Tibial artery (tissue), 4 donors: ENCODE results near the gene ENAH.

Experiments used
- DNase-seq, 2 donors: peaks; one replicate each; pipeline ENCODE4 v3.0.0-alpha.2; 2019
- H3K27ac ChIP-seq, 2 donors: fragments of 200-600 bp; sonication (generic) in 1 of 2; 1 replicate in 1 of 2; 2 replicates in 1 of 2; pipeline ENCODE4 v1.5.1; 2018 to 2019; ENCODE audit warnings: mild to moderate bottlenecking in 1 of 2
- H3K27me3 ChIP-seq, 2 donors: fragments of 200-600 bp; sonication (generic) in 1 of 2; one replicate each; pipeline versions ENCODE4 v1.5.1 to v1.6.0; 2016 to 2019
- H3K36me3 ChIP-seq, 3 donors: fragments of 200-600 bp; sonication (generic) in 2 of 3; one replicate each; pipeline ENCODE4 v1.5.1; 2016 to 2019; ENCODE audit warnings: mild to moderate bottlenecking in 2 of 3
- H3K4me1 ChIP-seq, 4 donors: fragments of 200-600 bp; sonication (generic) in 2 of 4; 1 replicate in 3 of 4; 2 replicates in 1 of 4; pipeline ENCODE4 v1.5.1; 2016 to 2019
- H3K4me3 ChIP-seq, 2 donors: fragments of 200-600 bp; sonication (generic) in 1 of 2; 1 replicate in 1 of 2; 2 replicates in 1 of 2; pipeline ENCODE4 v1.5.1; 2018 to 2019; ENCODE audit warnings: mild to moderate bottlenecking in 2 of 2
- H3K9me3 ChIP-seq, 3 donors: fragments of 200-600 bp; sonication (generic) in 1 of 3; one replicate each; pipeline ENCODE4 v1.5.1; 2016 to 2019
- CTCF ChIP-seq, 2 experiments: fragments of 200-600 bp in 1 of 2; fragments of 450-650 bp in 1 of 2; IDR thresholded peaks; one replicate each; pipeline ENCODE4 v1.5.1; 2017 to 2019; ENCODE audit warnings: antibody characterized with exemption in 2 of 2, mild to moderate bottlenecking in 1 of 2, moderate library complexity in 1 of 2
- intact Hi-C: fragments of 100-400 bp; cut with DNase I; formaldehyde crosslinking; loops from one replicate; pipeline ENCODE4 v1.15.0; 2023; ENCODE audit warnings: low total_unique reads

ENAH gene

GRCh38 chr1:225651872-225652728 lies 823 bp downstream of the ENAH start:
- intact Hi-C loops = loop anchor here (10.0 kb wide), 3 partner anchors 47 to 193 kb away; no protein-coding TSS in a partner anchor
- TF ChIP-seq CTCF (IDR thresholded peaks at IDR 0.05) = no peak
- no peak for DNase-seq
- peaks cover 0 to 46% (median 29%) of the 10 kb centered on the region in 4 donors for H3K4me1 ChIP-seq
- no peaks in the 10 kb centered on the region for H3K36me3 ChIP-seq
- no peaks in the 10 kb centered on the region for H3K9me3 ChIP-seq
- peak overlapping the region; percentile 91 to 99 for H3K4me3 ChIP-seq
- H3K27ac ChIP-seq = peak overlapping the region; percentile 100
- H3K27me3 ChIP-seq = no peaks in the 10 kb centered on the region

DNA sequence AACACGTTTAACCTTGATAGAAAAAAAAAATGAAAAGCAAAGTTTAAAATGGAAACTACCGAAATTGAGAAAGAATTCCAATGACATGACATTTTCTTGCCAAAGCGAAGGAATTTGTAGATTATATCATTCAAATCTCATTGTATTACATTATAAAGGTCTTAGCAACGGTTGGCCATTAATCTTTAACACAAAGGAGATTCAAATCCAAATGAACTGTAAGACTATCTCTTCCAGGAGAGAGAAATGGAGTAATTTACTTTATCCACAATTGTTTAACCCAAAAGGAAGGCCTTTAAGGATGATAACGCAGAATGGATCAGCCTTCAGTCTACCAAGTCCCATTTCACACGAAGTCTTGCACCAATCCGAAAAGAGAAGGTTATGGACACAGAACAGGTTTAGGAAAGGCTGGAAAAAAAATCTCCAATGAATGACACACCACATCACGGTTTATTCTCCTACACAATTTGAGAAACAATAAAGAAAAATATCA lies 1.5 kb downstream of the ENAH start:
- no peak for DNase-seq
- H3K4me1 ChIP-seq = peaks cover 0 to 46% (median 22%) of the 10 kb centered on the region in 4 donors
- intact Hi-C loops = loop anchor here (10.0 kb wide), 3 partner anchors 47 to 193 kb away; no protein-coding TSS in a partner anchor
- TF ChIP-seq CTCF (IDR thresholded peaks at IDR 0.05) = no peak
- H3K36me3 ChIP-seq = no peaks in the 10 kb centered on the region
- peak overlapping the region; percentile 100 for H3K27ac ChIP-seq
- H3K9me3 ChIP-seq = no peaks in the 10 kb centered on the region
- peak overlapping the region; percentile 91 to 99 for H3K4me3 ChIP-seq
- H3K27me3 ChIP-seq = no peaks in the 10 kb centered on the region

DNA sequence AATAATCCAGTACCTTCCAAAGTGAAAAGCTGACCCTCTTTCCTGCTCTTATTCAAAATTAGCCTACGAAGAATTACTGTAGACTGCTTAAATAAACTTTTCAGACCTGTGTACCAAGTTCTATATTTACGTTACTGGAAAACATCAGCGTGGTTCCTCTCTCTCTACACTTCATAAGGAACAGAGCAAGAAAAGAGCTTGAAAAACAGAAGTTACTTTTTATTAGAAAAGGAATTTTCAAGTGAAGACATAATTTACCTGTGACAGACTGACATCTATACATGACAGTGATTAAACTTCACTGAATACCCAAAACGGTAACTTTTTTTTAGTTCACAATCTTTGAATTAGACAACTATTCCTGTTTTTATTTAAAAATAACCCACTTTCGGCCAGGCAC lies 2.7 kb downstream of the ENAH start:
- Histone ChIP-seq H3K36me3 (no peaks in the 10 kb centered on the region), H3K4me1 (peaks cover 0 to 43% (median 13%) of the 10 kb centered on the region in 4 donors), H3K9me3 (no peaks in the 10 kb centered on the region), H3K4me3 (peak overlapping the region; percentile 91 to 99), H3K27me3 (no peaks in the 10 kb centered on the region), H3K27ac (peak overlapping the region; percentile 100)
- intact Hi-C loops = loop anchor here (10.0 kb wide), 3 partner anchors 45 to 195 kb away; no protein-coding TSS in a partner anchor
- TF ChIP-seq CTCF (IDR thresholded peaks at IDR 0.05) = no peak
- DNase-seq = no peak

- Histone ChIP-seq H3K27me3 (no peaks in the 10 kb centered on the region), H3K27ac (peak overlapping the region; percentile 2 to 100), H3K36me3 (no peaks in the 10 kb centered on the region), H3K9me3 (no peaks in the 10 kb centered on the region), H3K4me3 (no peak overlapping the region), H3K4me1 (peaks cover 0 to 59% (median 8%) of the 10 kb centered on the region in 4 donors)
- no peak for TF ChIP-seq CTCF (IDR thresholded peaks at IDR 0.05)
- no peak for DNase-seq
- intact Hi-C loops = no loop called here
Observed at GRCh38 chr1:225645194-225645895, 7.6 kb downstream of the ENAH start.

DNA sequence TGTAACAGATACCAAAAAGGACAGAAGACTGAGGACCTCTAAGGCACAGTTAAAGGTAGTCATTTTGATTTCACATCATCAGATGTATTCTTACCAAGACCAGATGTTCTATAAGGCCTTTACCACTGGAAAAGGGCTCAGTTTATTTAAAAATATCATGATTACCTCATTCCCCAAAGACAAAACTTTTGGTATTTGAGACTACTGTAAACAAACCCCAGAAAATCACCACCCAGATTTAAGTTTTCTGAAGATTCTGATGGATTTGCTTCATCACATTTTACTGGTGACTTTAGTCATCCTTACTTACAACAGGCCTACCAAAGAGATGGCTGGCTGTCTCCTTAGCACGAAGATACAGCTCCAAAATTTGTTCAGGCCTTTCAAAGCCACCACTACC lies 8.3 kb downstream of the ENAH start:
- TF ChIP-seq CTCF (IDR thresholded peaks at IDR 0.05) = no peak
- peak overlapping the region; percentile 2 to 100 for H3K27ac ChIP-seq
- peaks cover 0 to 60% (median 6%) of the 10 kb centered on the region in 4 donors for H3K4me1 ChIP-seq
- no peaks in the 10 kb centered on the region for H3K9me3 ChIP-seq
- DNase-seq = no peak
- no peaks in the 10 kb centered on the region for H3K27me3 ChIP-seq
- no peaks in the 10 kb centered on the region for H3K36me3 ChIP-seq
- no peak overlapping the region for H3K4me3 ChIP-seq
- intact Hi-C loops = no loop called here
